DMS 273 treated with DMSO at 0.1 percent for 48 hours (cell line): ENCODE measurements around the gene SNAI3.

Experiments
- DNase-seq: peaks from one replicate; lab custom pipeline; 2025; lab: John Stamatoyannopoulos, UW

Gene SNAI3

DNA sequence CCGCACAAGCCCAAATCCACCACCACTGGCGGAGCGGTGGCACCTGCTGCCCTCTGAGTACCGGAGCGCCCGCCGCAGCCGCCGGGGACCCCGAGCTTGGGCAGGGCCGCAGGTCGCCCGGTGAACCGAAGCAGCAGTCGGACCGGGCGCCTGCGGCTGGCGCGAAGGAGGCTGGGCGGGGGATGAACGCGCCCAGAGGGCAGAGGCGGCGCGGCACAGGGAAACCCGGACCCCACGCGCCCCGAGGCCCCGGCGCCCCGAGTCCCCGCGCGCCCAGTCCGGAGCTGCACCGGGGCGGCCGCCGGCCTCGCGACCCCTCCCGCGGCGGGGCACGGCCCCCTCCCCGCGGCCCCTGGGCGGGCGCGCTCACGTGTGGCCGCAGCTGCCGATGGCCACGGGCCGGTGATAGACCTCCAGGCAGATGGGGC is 19.5 kb upstream of the SNAI3 start:
- no peak for DNase-seq

DNA sequence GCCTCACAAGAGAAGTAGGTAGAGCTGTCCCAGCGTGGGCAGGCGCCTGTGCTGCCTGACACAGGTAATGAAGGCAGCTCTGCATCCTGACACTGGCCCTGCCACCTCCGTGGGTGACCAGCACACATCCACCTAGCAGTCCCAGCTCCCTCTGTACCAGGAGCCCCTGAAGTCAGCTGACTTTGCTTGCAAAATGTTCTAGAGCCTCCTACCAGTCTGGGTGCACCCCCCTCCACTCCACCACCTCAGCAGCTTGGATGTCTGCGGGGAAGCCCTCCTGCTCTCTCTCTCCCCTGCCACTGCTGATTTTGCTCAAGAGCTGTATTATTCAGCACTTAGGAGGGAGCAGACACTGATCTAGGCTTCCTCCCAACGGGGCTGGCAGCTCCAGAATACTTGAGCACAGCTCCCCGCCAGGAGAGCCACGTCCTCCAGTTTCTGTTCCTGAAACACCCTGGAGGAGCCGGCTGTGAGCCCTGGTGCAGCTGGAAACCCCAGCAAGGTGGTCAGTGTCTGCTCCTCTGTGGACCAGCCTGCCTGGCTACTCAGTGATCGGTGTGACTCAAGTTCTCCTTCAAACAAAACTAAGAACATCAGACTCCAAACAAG is 18.9 kb upstream of the SNAI3 start:
- no peak for DNase-seq

DNA sequence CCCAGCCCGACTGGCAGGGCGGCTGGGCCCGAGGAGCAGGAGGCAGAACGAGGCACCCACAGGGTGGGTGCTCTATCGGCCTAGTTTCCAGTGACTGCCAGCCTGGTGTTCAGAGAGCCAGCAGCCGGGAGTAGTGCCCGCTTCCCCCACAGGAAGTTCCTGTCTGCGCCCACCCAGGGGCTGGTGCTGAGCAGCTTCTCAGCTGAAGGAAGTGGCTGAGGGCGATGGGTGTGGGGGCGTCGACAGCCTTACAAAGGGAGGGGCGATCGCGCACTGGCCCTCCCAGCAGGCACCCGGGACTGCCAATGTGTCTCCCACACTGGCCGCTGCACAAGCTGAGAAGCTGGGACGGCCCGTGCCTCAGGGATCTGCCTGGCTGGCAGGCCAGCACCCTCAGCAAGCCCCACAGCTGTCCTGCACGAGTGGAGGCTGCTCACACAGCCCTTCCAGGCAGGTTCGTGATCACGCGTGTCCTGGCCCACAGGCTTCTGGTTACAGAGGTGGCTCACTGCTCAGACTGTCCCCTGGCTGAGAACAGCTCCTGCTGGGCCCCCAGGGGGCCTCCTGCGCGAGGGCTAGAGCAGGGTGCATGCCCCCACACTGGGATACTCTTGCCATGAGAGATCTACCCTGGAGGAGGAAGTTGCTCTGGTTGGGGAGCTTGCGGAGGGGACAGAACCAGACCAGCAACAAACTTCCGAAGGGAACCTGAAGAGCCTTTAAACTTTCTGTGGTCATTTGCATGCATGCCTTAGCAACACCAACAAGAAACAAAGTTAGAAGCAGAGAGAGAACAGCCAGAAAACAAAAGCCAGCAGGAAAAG is 17.4 kb upstream of the SNAI3 start:
- no peak for DNase-seq

DNA sequence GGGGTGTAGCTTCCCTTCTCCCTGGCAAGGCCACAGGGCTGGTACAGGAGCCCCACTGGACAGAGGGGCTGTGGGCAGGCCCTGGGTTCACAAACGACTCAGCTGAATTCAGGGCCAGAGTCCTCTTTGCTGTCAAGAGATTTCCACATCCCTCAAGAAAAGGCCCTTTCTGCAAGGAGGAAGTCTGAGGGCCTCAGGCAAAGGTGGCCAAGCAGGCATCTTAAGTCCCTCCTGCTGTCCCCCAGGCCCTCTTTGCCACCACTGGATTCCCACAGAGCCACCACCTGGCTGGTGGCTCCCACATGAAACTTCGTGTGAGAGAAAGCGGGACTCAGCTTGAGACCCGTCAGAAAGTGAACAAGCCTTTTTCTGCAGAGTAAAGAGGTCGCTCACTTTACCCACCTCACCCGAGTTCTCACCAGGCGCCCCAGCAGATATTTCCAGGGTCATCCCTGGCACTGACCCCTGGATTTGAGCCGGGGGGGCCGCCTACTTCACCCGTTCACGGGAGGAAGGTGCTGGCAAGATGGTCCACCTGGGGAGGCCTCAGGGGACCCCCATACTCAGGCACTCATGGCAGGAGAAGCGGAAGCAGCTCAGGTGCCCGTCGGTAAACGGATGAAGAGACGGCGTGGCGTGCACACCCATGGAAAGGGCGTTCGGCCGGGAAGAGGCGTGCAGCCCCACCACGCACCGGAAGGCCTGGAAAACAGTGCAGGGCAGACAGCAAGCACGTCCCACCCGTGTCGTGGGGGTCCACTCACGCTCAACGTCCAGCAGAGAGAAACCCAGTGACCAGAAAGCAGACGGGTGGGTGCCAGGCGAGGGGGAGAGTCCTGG is 16.3 kb upstream of the SNAI3 start:
- DNase-seq, result no peak

DNA sequence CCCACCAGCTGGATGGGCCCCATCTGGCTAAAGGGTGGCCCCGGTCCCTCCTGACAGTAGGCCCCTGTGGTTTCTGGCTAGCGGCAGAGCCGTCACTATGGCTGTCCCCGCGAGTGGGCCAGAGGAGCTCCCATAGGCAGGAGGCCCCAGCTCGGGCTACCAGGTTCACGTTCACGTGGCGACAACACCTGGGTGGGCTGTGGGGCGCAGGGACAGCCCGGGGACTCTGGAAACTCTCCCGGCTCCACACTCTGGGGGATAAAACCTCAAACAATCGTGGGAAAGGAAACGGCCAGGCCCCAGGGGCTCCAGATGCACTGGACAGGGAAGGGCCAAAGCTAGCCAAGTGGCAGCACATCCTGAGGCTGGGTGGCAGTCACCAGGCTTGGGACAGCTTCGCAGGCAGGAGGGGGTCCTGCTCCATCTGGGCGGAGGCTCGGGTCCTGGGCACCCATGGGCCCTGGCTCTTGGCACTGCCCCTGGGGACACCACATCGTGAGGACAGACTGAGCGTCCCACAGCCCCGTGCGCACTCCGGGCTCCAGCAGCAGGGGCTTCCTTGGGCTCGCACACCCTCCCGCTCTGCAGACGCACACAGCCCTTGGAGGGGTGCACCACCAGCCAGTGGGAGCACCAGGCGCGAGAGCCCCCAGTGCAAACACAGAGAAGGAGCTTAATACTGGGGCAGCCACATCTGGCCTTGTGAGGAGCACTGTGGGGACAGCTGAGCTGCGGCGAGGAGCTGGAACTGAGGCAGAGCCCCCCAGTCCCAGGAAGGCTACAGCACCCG is 15.5 kb upstream of the SNAI3 start:
- no peak for DNase-seq

DNA sequence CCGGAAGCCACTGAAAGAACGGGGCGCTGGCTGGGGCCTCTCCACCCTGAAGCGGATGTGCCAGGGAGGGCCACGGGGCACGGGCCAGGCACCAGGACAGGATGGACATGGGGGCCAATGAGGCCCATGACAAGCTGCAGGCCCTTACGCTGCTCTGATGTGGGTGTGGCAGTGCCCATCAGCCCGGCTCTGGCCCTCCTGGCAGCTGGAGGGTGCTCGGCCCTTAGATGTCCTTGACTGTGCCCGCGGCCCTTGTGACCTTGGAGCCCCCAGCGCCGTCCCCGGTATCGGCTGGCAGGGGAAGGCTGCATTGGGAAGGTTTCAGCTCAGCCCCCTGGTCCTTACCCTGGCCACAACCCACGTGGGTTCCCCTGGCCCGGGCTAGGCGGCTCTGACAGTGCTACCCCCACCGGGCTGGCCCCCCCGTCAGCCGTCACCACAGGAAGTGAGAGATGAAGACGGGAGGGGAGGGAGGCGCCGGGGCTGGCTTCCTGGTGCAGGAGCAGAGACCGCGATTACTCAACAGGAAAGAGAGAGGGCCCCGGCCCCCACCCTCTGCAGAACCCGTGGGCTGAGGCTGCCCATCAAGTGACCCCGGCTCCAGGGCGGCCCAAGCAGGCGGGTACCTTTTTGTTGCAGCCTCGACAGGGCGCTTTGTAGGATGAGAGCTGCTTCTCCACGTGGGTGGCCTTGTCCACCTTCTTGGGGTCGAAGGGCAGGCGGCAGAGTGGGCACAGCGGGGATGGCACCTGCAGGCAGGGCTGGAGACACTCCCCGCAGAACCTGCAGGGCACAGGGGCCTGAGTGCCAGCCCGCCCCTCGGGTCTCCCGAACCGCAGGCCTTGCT is 14.6 kb upstream of the SNAI3 start:
- no peak for DNase-seq

DNA sequence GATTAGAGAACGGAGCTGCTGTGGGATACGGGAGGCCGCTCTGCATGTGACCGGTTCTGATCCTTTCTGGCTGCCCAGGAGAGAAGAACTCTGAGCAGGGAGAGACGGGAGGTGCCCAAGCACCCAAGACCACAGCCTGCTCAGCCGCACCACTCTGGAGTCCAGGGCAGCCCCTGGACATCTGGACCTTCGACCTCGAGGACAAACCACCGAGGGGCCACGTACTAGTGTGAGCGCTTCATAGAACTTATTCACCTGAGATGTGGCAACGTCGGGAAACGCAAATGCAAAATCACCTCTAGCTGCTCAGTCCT is 14.0 kb upstream of the SNAI3 start:
- DNase-seq, result no peak

DNA sequence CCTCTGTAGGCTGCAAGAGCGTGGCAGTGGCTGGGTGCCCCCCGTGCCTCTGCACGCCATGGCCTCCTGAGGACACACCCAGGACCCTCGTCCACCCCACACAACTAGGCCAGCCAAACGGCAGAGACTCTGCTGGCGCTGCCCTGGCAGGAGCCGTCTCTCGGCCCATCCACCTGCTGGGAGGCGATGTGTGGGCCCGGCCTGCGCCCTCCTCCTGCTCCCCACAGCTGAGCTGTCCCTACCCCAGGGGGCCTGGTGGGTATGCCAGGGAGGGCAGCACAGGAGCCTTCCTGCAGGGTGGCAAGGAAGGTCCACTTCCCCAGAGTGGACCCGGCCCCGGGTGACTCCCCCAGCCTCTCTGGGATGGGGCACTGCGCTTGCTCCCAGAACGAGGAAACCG is 12.9 kb upstream of the SNAI3 start:
- DNase-seq, result no peak

DNA sequence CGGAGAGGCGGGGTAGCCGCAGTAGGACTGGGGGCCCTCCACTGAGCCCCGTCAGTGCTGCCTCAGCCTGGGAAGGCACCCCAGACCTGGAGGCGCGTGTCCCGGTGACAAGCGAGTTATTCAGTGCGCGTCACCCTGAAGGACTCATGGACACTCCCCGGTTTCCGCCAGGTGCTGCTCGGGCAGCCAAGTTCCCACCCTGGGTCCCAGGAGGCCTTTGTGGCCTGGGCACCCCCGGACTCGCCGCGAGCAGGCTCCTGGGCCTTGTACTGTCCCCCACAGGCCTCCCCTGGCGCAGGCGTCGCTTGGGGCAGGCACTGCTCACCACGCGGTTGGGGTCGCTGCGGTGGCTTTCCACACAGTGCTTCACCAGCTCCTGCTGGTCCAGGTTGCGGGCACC is 12.3 kb upstream of the SNAI3 start:
- DNase-seq, result no peak

DNA sequence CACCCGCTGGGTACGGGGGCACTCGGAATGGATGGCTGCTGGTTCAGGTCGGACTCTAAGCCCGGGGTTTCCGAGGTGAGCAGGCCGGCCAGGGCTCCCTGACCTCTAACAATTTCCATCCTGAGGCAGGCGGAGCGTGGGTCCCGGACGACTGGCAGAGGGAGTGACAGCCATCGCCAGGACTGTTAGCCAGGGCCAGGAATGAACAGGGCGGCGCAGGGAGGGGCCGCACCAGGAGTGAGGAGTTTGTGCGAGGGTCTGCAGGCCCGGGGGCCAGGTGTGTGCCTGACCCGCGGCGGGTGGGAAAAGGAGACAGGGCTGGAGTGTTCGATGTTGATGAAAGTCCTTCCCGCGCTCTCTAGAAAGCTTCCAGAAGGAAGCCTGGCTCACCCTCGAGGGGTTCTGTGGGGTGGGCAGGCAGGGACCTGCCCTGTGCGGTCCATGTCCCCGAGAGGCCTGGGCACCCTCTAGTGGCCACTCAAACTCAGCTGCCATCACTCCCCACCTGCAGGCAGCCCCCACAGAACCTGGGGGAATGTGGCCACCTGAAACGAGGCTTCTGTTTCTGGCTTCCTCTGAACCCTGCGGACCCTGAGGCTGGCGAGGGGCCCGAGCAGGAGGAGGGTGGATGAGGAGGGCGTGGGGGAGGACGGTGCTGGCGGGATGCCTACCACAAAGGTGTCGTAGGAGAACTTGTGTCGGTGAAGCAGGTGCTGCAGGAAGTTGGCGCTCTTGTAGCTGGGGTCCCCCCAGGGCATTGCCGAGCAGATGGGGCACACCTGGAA is 11.7 kb upstream of the SNAI3 start:
- DNase-seq, result no peak

DNA sequence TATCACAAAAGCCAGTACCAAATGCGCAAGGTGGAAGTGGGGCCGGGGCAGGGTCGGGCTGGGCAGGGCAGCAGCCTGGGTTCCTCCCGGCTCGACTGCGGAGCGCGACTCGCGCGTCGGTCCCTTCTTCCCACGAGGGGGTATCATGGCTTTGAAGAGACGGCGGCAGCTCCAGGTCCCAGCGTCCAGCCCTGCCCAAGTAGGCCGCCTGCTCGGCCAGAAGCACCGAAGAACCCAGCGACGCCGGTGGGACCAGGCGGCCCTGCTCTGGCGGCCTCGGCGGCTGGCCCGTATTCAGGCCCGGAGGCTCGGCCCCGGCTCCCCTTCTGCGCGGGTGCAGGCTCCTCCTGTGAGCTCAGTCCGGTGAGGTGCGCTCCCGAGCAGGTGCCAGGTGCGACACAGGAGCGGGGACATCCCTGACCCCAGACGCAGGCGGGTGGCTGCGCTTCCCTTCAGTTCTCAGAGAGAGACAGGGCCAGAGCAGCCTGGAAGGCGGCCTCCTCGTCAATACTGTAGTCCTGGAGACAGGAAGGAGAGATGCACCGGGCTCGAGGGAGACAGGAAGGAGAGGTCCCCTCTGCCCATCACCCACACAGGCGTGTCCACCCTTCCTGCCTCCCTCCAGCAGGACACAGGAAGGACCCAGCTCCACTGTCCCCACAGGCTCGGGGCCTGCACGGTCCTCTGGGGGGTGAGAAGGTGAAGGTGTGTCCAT is 11.0 kb upstream of the SNAI3 start:
- no peak for DNase-seq

DNA sequence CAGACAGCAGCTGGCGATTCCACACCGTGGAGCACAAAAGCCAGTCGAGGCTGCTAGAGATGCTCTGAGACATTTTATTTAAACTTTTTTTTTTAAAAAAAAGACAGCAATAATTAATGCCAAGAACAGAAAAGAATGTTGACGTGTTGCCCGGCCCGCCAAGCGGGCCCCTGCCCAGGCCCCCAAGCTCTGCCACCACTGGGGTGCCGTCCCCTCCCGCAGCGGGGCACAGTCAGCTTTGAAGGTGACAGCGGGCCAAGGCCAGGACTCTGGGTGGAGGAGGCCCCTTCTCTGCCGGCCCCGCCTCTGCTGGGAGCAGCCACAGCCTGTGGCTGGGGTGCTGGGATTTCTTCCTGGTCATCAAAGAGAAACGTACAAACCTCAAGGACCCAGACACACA is 10.1 kb upstream of the SNAI3 start:
- DNase-seq, result no peak

DNA sequence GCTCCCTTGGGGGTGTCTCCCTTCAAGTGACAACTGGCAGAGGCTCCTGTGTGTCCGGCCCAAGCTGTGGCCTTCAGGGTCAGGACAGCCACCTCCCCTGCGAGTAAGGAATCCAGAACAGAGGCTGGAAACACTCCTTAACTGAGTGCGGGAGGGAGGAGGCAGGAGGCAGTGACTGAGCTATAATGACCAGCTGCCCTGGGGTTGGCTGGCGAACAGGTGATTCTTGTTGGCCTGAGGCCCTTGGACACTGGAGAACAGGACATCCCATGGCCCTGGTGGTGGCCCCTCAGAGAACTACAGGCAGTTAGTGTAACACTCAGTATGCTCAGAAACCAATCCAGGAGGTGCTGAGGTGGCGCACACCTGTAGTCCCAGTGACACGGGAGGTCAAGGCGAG is 9.4 kb upstream of the SNAI3 start:
- no peak for DNase-seq

DNA sequence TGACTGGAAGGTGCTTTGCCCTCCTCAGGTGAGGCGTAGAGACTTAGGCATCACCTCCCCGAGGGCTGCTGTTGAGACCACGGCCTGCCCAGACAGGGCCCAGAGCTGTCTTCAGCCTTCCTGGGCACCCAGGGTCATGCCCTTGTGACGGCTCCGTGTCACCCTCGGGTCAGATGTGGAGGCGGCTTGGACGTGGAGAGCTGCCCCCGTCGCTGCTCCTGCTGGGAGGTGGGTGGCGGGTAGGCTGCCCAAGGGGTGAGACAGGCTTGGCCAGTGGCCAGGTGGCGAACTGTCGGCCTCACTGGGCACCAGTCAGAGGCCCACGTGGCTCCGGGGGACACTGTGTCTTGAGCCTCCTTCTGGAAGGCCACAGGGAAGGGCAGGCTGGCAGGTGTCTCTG is 8.9 kb upstream of the SNAI3 start:
- no peak for DNase-seq

DNA sequence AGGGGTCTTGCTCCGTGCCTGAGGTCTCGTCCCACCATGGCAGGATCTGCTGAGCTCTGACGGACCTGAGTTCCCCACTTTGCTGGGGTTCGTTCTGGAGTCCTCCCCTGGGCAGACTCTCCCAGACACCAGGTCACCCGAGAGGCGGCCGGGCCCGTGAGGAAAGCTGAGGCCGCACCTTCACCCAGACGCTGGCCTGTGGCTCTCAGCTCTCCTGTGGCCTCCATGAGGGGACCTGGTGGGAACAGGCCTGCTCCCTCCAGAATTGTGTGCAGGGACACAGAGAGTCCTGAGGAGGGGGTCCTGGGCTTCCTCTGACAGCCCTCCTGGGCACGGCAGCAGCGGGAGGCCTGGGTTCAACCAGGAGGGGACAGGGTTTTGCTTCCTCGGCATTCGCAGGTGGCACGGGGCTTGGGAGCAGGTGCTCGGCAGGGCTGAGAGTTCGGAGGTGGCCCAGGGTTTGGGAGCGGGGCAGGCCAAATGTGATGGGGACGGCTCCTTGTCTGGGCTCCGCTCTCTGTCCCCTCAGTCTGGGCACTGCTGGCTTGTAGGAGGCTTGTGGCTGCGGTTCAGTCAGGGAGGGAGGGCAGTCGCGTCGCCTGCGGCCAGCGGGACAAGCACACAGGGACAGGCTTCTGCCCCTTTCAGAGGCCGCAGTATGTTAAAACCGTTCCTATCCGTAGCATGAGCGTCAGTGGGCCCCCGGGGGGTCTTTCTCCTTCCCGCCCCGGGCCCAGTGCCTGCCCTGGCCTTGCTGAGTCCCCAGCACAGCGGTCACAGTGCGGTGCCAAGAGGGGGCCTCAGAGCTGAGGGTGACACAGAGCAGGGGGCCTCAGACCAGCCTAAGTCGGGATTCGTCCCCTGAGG is 8.1 kb upstream of the SNAI3 start:
- no peak for DNase-seq

DNA sequence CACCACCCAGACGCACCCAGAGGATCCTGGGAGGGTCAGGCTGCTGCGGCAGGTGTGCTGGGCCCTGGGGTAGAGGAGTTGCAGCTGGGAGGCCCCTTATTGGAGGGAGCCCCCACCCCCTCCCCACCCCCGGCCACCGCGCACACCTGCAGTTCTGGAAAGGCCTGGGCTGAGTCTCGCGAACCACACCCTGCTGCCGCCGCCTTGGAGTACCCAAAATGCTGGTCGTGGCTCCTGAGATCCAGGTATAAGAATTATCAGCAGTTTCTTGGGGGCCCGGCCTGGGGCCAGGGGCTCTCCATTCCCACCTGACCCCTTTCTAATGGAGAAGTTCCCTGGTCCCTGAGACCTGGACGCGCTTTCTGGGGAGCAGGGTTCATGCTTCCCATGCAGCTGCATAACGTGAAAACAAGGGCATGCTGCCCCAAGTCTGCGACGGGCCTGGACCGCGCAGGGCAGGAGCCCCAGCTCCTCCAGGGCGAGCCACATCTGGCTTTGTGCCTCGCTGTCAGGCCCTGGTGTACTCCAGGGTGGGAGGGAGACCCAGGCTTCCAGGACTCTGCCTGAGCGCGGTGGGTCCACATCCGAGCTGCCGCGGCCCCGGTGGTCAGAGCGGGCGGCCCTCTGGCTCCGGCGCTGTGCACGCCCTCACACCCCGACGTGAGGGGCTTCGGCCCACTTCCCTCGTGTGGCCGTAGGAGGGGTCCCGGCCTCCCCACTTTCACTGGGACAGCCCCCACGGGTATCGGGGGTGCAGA is 7.3 kb upstream of the SNAI3 start:
- DNase-seq, result no peak

DNA sequence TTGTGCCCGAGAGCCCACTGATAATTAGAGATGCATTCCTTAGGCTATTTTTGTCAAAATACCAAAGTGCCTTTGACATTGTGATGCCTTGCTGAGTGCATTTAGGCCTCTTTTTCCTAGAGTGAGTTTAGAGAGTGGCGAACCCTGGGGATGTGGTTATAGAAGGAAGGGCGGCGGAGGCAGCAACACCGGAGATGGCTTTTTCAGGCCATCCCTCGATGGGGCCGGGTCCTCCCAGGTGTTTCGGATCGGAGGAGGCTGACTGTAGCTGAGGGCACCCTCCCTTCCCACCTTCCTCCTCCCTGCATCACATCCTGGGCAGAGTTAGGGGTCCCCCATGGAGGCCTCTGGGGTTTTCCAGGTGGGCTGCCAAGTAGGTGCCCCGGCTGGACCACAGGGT is 6.6 kb upstream of the SNAI3 start:
- no peak for DNase-seq

DNA sequence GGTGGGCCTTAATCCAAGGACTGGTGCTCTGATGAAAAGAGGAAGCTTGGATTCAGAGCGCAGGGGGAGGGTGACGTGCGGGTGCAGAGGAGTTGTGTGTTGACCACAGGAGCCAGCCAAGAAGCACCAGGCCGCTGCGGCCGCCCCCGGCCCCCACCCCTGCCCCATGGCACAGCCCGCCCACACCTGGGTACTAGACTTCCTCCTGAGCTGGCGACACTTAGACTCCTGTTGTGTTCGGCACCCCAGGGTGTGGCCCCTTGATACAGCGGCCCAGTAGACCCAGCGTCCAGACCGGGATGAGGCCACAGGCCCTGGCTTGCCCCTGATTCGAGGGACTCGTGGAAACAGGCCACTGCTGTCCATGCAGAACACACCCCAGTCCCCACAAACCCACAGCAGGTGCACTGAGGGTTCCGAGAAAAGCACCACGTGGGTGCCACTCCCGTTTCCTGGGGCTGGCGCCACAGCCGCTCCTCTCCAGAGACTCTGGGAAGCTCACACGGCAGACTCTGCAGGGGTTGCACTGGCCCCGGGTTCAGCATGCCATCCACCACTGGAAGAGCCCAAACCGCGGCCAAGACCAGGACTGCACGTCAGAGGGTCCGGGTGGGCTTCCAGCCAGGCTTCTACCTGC is 5.7 kb upstream of the SNAI3 start:
- DNase-seq, result no peak
